ENCODE data around the gene SLC39A11. TPM values are rescaled to one million over a fixed set of nuclear protein-coding genes. Genes with fewer than 3 reads are reported as not detected.

SLC39A11 gene
- total RNA-seq, 2 experiments from 2014 or later: 25.6 to 51.5 TPM

DNA sequence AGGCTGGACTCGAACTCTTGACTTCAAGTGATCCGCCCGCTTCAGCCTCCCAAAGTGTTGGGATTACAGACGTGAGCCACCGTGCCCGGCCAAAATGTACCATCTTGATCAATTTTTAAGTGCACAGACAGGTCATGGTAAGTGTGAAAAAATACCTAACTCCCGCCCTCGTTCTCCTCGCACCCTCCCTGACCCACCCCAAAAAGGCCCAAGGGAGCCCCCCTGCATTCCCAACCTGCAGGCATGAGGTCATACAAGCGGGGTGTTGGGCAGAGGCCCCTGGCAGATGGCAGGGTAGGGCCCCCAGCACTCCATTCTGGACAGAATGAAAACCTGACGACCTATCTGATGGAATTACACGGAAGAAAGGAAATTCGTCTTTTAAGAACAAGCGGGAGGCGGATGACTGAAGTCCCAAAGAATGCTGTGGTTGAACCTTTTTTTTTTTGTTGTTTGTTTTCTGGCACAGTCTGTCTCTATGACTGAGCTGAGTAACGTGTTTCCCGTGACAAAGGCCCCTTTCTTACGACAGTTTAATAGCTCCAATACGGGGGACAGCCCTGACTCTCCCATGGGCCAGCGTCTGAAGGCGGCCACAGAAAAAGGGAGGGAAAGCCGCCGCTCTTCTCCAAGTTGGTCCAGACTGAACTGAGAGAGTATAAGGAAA, 376.4 kb downstream of the SLC39A11 start:
- Histone ChIP-seq H4K20me1 (ENCODE audit: insufficient read depth, low read length) (no peaks in the 10 kb centered on the region), H3K27ac (ENCODE audit: low read depth, low read length, poor library complexity, severe bottlenecking) (no peak overlapping the region), H2AFZ (ENCODE audit: low read length) (no peak overlapping the region), H3K9me3 (ENCODE audit: low read length) (0 out of 2 replicates have a peak, but pooled peaks cover 5% of the 10 kb centered on the region), H3K4me2 (ENCODE audit: low read length) (no peak overlapping the region), H3K79me2 (ENCODE audit: insufficient read depth, low read depth, low read length) (no peaks in the 10 kb centered on the region), H3K4me1 (ENCODE audit: insufficient read depth, low read length, poor library complexity, severe bottlenecking) (no peaks in the 10 kb centered on the region), H3K4me3 (ENCODE audit: low read depth, low read length, poor library complexity, severe bottlenecking) (no peak overlapping the region), H3K9me2 (ENCODE audit: insufficient read depth, low read length) (no peaks in the 10 kb centered on the region), H3K36me3 (ENCODE audit: insufficient read depth, low read length) (no peaks in the 10 kb centered on the region)
- intact Hi-C loops (cut with micrococcal nuclease; ENCODE audit: unreplicated experiment): no loop called here
- CTCF ChIA-PET (ENCODE audit: unreplicated experiment): interaction anchor here (1.0 kb wide), 1 partner anchor 270 kb away, joined by 3 read pairs; no protein-coding TSS in a partner anchor
- POLR2A ChIA-PET: no interaction called here
- DNase-seq (ENCODE audit: low spot score): no peak
- TF ChIP-seq EZH2phosphoT487 (IDR thresholded peaks at IDR 0.05; ENCODE audit: borderline replicate concordance, low read depth, low read length) (no peak), CTCF (conservative IDR thresholded peaks at IDR 0.05; ENCODE audit: low read length) (no peak)
- no TSS peak for BruUV-seq (replicated peaks)

GRCh38 chr17:72714357-72714966, 378.0 kb downstream of the SLC39A11 start:
- intact Hi-C loops (cut with micrococcal nuclease; ENCODE audit: unreplicated experiment): no loop called here
- no peak for DNase-seq (ENCODE audit: low spot score)
- TF ChIP-seq EZH2phosphoT487 (IDR thresholded peaks at IDR 0.05; ENCODE audit: borderline replicate concordance, low read depth, low read length) (no peak), CTCF (conservative IDR thresholded peaks at IDR 0.05; ENCODE audit: low read length) (no peak)
- H3K36me3 ChIP-seq (ENCODE audit: insufficient read depth, low read length): no peaks in the 10 kb centered on the region
- H3K4me3 ChIP-seq (ENCODE audit: low read depth, low read length, poor library complexity, severe bottlenecking): no peak overlapping the region
- no peaks in the 10 kb centered on the region for H3K79me2 ChIP-seq (ENCODE audit: insufficient read depth, low read depth, low read length)
- no TSS peak for BruUV-seq (replicated peaks)
- no peak overlapping the region for H3K4me2 ChIP-seq (ENCODE audit: low read length)
- H3K27ac ChIP-seq (ENCODE audit: low read depth, low read length, poor library complexity, severe bottlenecking): no peak overlapping the region
- H3K9me2 ChIP-seq (ENCODE audit: insufficient read depth, low read length): no peaks in the 10 kb centered on the region
- no peaks in the 10 kb centered on the region for H4K20me1 ChIP-seq (ENCODE audit: insufficient read depth, low read length)
- H2AFZ ChIP-seq (ENCODE audit: low read length): no peak overlapping the region
- ChIA-PET POLR2A (no interaction called here), CTCF (ENCODE audit: unreplicated experiment) (no interaction called here)
- 0 out of 2 replicates have a peak, but pooled peaks cover 5% of the 10 kb centered on the region for H3K9me3 ChIP-seq (ENCODE audit: low read length)
- H3K4me1 ChIP-seq (ENCODE audit: insufficient read depth, low read length, poor library complexity, severe bottlenecking): no peaks in the 10 kb centered on the region

- ChIA-PET POLR2A (interaction anchor here (1.0 kb wide), 1 partner anchor 33 kb away, joined by 3 read pairs; no protein-coding TSS in a partner anchor), CTCF (ENCODE audit: unreplicated experiment) (no interaction called here)
- no peaks in the 10 kb centered on the region for H3K79me2 ChIP-seq (ENCODE audit: insufficient read depth, low read depth, low read length)
- TF ChIP-seq EZH2phosphoT487 (IDR thresholded peaks at IDR 0.05; ENCODE audit: borderline replicate concordance, low read depth, low read length) (no peak), CTCF (conservative IDR thresholded peaks at IDR 0.05; ENCODE audit: low read length) (no peak)
- H3K4me3 ChIP-seq (ENCODE audit: low read depth, low read length, poor library complexity, severe bottlenecking): no peak overlapping the region
- no peak overlapping the region for H2AFZ ChIP-seq (ENCODE audit: low read length)
- H3K9me2 ChIP-seq (ENCODE audit: insufficient read depth, low read length): no peaks in the 10 kb centered on the region
- H3K9me3 ChIP-seq (ENCODE audit: low read length): 0 out of 2 replicates have a peak, but pooled peaks cover 5% of the 10 kb centered on the region
- no peak overlapping the region for H3K27ac ChIP-seq (ENCODE audit: low read depth, low read length, poor library complexity, severe bottlenecking)
- no peaks in the 10 kb centered on the region for H3K36me3 ChIP-seq (ENCODE audit: insufficient read depth, low read length)
- H4K20me1 ChIP-seq (ENCODE audit: insufficient read depth, low read length): no peaks in the 10 kb centered on the region
- no TSS peak for BruUV-seq (replicated peaks)
- no peaks in the 10 kb centered on the region for H3K4me1 ChIP-seq (ENCODE audit: insufficient read depth, low read length, poor library complexity, severe bottlenecking)
- H3K4me2 ChIP-seq (ENCODE audit: low read length): no peak overlapping the region
- no peak for DNase-seq (ENCODE audit: low spot score)
- intact Hi-C loops (cut with micrococcal nuclease; ENCODE audit: unreplicated experiment): no loop called here
These were observed 378.8 kb downstream of the SLC39A11 start for GRCh38 chr17:72713701-72714100.

All from OCI-LY7 (cell line).